HL-60/S4 (cell line): ENCODE results near the gene ZNF587B.
"Not testable (repeated sequence)": the region's sequence is repeated elsewhere in the genome, so short reads cannot be mapped to it uniquely, and the experiment has no call there.

Experiments
- in situ Hi-C: fragments of 300-500 bp; cut with MboI; formaldehyde crosslinking; loops from 2 replicates; pipeline ENCODE4 v1.14.3; 2022; ENCODE audit warnings: low sequenced_read_pairs

The ZNF587B gene

GRCh38 chr19:57818378-57818777, 11.7 kb upstream of the ZNF587B start:
- in situ Hi-C loops: no loop called here

GRCh38 chr19:57819475-57820148, 10.5 kb upstream of the ZNF587B start:
- in situ Hi-C loops: no loop called here

- in situ Hi-C loops: no loop called here
Observed at GRCh38 chr19:57820599-57820998, 9.5 kb upstream of the ZNF587B start.

- in situ Hi-C loops: not testable (repeated sequence)
Observed at GRCh38 chr19:57821095-57821494, 9.0 kb upstream of the ZNF587B start.

- in situ Hi-C loops: not testable (repeated sequence)
Observed at GRCh38 chr19:57821501-57821900, 8.6 kb upstream of the ZNF587B start.

GRCh38 chr19:57823155-57823554, 6.9 kb upstream of the ZNF587B start:
- in situ Hi-C loops: not testable (repeated sequence)

- in situ Hi-C loops: not testable (repeated sequence)
Observed at GRCh38 chr19:57823608-57824007, 6.5 kb upstream of the ZNF587B start.

GRCh38 chr19:57825511-57825910, 4.6 kb upstream of the ZNF587B start:
- in situ Hi-C loops: no loop called here

GRCh38 chr19:57829316-57829715, 783 bp upstream of the ZNF587B start:
- in situ Hi-C loops: no loop called here

- in situ Hi-C loops: not testable (repeated sequence)
Observed at GRCh38 chr19:57836991-57837390, 6.9 kb downstream of the ZNF587B start.

- in situ Hi-C loops: not testable (repeated sequence)
Observed at GRCh38 chr19:57838622-57839191, 8.6 kb downstream of the ZNF587B start.

- in situ Hi-C loops: no loop called here
Observed at GRCh38 chr19:57841122-57841763, 11.1 kb downstream of the ZNF587B start.

GRCh38 chr19:57847164-57847563, 17.1 kb downstream of the ZNF587B start:
- in situ Hi-C loops: not testable (repeated sequence)

GRCh38 chr19:57849162-57849665, 19.1 kb downstream of the ZNF587B start:
- in situ Hi-C loops: not testable (repeated sequence)

- in situ Hi-C loops: not testable (repeated sequence)
Observed at GRCh38 chr19:57849666-57850473, 19.8 kb downstream of the ZNF587B start, which contains the start of gene ZNF587. Gene ZNF587, plus strand, starts transcription at chr19:57849859. Its CDS starts 180 bp downstream, at chr19:57850039.

GRCh38 chr19:57850553-57851017, 20.5 kb downstream of the ZNF587B start:
- in situ Hi-C loops: no loop called here

GRCh38 chr19:57851812-57852603, 21.9 kb downstream of the ZNF587B start:
- in situ Hi-C loops: not testable (repeated sequence)

- in situ Hi-C loops: not testable (repeated sequence)
Observed at GRCh38 chr19:57854117-57854516, 24.0 kb downstream of the ZNF587B start.

- in situ Hi-C loops: not testable (repeated sequence)
Observed at GRCh38 chr19:57862351-57862750, 32.3 kb downstream of the ZNF587B start.

- in situ Hi-C loops: no loop called here
Observed at GRCh38 chr19:57867868-57868492, 37.9 kb downstream of the ZNF587B start.
